HEK293 (cell line): ENCODE results near the gene SLMAP.

ENCODE experiments used
- TF ChIP-seq, protein P1 (sequence below): fragments of 450-650 bp; formaldehyde crosslinking; optimal IDR thresholded peaks from 2 replicates; pipeline ENCODE3; 2016; ENCODE audit warnings: missing biosample characterization, mild to moderate bottlenecking, missing genetic modification characterization
- TF ChIP-seq, protein P2 (sequence below): fragments of 450-650 bp; formaldehyde crosslinking; IDR thresholded peaks from 2 replicates; pipeline ENCODE4 v1.5.1; 2016; ENCODE audit warnings: missing biosample characterization, missing genetic modification characterization

DNA sequence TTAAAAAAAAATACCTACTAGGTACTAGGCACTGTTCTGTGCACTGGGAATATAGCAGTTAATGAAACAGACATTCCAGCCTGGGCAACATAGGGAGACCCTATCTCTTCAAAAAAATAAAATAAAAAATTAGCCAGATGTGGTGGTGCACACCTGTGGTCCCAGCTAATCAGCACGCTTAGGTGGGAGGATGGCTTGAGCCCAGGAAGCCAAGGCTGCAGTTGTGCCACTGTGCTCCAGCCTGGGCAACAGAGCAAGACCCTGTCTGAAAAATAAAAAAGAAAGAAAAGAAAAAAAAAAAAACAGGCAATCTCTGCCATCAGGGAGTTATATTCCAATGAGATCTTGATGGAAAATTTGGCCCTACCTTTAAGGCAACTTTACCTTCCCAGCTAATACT lies 137.0 kb downstream of the SLMAP start:
- TF ChIP-seq, protein P1, sequence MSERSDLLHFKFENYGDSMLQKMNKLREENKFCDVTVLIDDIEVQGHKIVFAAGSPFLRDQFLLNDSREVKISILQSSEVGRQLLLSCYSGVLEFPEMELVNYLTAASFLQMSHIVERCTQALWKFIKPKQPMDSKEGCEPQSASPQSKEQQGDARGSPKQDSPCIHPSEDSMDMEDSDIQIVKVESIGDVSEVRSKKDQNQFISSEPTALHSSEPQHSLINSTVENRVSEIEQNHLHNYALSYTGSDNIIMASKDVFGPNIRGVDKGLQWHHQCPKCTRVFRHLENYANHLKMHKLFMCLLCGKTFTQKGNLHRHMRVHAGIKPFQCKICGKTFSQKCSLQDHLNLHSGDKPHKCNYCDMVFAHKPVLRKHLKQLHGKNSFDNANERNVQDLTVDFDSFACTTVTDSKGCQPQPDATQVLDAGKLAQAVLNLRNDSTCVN (tag by site-specific recombination) = no peak
- TF ChIP-seq, protein P2, sequence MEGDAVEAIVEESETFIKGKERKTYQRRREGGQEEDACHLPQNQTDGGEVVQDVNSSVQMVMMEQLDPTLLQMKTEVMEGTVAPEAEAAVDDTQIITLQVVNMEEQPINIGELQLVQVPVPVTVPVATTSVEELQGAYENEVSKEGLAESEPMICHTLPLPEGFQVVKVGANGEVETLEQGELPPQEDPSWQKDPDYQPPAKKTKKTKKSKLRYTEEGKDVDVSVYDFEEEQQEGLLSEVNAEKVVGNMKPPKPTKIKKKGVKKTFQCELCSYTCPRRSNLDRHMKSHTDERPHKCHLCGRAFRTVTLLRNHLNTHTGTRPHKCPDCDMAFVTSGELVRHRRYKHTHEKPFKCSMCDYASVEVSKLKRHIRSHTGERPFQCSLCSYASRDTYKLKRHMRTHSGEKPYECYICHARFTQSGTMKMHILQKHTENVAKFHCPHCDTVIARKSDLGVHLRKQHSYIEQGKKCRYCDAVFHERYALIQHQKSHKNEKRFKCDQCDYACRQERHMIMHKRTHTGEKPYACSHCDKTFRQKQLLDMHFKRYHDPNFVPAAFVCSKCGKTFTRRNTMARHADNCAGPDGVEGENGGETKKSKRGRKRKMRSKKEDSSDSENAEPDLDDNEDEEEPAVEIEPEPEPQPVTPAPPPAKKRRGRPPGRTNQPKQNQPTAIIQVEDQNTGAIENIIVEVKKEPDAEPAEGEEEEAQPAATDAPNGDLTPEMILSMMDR (tag by site-specific recombination) = no peak
